Ovary (tissue), 3 donors: ENCODE results near the gene MACO1.

Experiments used
- EP300 ChIP-seq: sonication (generic); formaldehyde crosslinking; IDR thresholded peaks from one replicate; pipeline ENCODE4 v1.6.1; 2017; ENCODE audit warnings: antibody characterized with exemption
- TF ChIP-seq, protein P1 (sequence below), 3 donors: fragments of 450-650 bp in 2 of 3; fragments of 200-600 bp in 1 of 3; IDR thresholded peaks; one replicate each; pipeline versions ENCODE4 v1.5.1 to v1.8.0; 2016 to 2022; ENCODE audit warnings: antibody characterized with exemption in 3 of 3, mild to moderate bottlenecking in 1 of 3
- donor health status: DM: no; HTN: no; CAD: no.

DNA sequence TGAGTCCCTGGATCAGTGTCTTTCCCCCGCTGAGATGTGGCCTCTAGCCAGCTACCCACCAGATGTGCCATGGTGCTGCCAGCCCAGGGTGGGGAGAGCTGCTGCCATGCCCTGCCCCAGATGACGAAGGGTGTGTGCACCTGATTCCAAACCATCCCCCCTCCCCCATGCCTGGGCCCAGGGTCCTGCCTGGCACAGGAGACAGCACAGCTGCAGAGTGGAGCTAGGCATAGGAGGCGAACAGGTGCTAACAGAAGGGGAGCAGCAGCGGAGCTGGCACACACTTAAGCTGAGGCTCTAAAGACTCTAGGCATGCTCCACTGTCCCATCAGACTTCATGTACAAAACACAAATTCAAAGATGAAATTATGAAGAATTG lies 103.7 kb downstream of the MACO1 start:
- TF ChIP-seq, protein P1, sequence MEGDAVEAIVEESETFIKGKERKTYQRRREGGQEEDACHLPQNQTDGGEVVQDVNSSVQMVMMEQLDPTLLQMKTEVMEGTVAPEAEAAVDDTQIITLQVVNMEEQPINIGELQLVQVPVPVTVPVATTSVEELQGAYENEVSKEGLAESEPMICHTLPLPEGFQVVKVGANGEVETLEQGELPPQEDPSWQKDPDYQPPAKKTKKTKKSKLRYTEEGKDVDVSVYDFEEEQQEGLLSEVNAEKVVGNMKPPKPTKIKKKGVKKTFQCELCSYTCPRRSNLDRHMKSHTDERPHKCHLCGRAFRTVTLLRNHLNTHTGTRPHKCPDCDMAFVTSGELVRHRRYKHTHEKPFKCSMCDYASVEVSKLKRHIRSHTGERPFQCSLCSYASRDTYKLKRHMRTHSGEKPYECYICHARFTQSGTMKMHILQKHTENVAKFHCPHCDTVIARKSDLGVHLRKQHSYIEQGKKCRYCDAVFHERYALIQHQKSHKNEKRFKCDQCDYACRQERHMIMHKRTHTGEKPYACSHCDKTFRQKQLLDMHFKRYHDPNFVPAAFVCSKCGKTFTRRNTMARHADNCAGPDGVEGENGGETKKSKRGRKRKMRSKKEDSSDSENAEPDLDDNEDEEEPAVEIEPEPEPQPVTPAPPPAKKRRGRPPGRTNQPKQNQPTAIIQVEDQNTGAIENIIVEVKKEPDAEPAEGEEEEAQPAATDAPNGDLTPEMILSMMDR (IDR thresholded peaks at IDR 0.05) = no peak
- no peak for TF ChIP-seq EP300
